ENCODE measurements around the gene SF3A1.

SF3A1 gene

GRCh38 chr22:30296324-30296723, 60.4 kb downstream of the SF3A1 start:
- peaks cover 0 to 3% of the 10 kb centered on the region in 2 donors for H3K4me1 ChIP-seq (ENCODE audit: control insufficient read depth in 2 of 2, insufficient read depth in 1 of 2, low read depth in 1 of 2, low read length in 2 of 2)
- DNase-seq (ENCODE audit: low spot score) = no peak
- no peak overlapping the region for H2BK12ac ChIP-seq (ENCODE audit: low read length)
- WGBS, 2 donors (ENCODE audit: extremely low coverage in 2 of 2, insufficient read length in 2 of 2, insufficient replicate concordance in 1 of 2) = no CpG with 5 or more reads among the region's 4 CpGs
- H4K8ac ChIP-seq (ENCODE audit: low read depth, low read length) = no peak overlapping the region
- H2AK5ac ChIP-seq (ENCODE audit: low read depth, low read length) = no peak overlapping the region
- no peak overlapping the region for H2AFZ ChIP-seq (ENCODE audit: low read length)
- H3K9me3 ChIP-seq (replicated peaks in 1 of 2; ENCODE audit: control insufficient read depth in 2 of 2, insufficient read depth in 1 of 2, low read depth in 1 of 2, low read length in 2 of 2) = no peaks in the 10 kb centered on the region
- no peak overlapping the region for H3K4me2 ChIP-seq (ENCODE audit: insufficient read depth, low read length, poor library complexity, severe bottlenecking)
- no peak overlapping the region for H3K9ac ChIP-seq (ENCODE audit: low read depth, low read length, poor library complexity)
- H2BK120ac ChIP-seq (ENCODE audit: low read depth, low read length) = no peak overlapping the region
- peaks cover 2% of the 10 kb centered on the region for H3K79me1 ChIP-seq (ENCODE audit: low read depth, low read length)
- no peak overlapping the region for H2BK15ac ChIP-seq (ENCODE audit: low read length)
- H3K36me3 ChIP-seq (replicated peaks in 1 of 2; ENCODE audit: control insufficient read depth in 2 of 2, insufficient read depth in 2 of 2, low read length in 2 of 2) = peaks cover 9 to 22% of the 10 kb centered on the region in 2 donors
- H3K4me3 ChIP-seq (ENCODE audit: low read length in 2 of 2) = no peak overlapping the region
- no peak overlapping the region for H3K27ac ChIP-seq (replicated peaks; ENCODE audit: low read length)
- H3K4ac ChIP-seq (ENCODE audit: low read length) = no peak overlapping the region
- H3K18ac ChIP-seq (ENCODE audit: low read length) = no peak overlapping the region
- H3K14ac ChIP-seq (ENCODE audit: low read length) = no peak overlapping the region
- H3K23ac ChIP-seq (ENCODE audit: low read depth, low read length, poor library complexity) = no peak overlapping the region
- no peaks in the 10 kb centered on the region for H3K27me3 ChIP-seq (ENCODE audit: control insufficient read depth in 3 of 3, insufficient read depth in 3 of 3, low read depth in 1 of 3, low read length in 3 of 3)
- H2BK5ac ChIP-seq (ENCODE audit: low read length) = no peak overlapping the region
- no peak overlapping the region for H4K91ac ChIP-seq (ENCODE audit: low read depth, low read length, poor library complexity)

DNA sequence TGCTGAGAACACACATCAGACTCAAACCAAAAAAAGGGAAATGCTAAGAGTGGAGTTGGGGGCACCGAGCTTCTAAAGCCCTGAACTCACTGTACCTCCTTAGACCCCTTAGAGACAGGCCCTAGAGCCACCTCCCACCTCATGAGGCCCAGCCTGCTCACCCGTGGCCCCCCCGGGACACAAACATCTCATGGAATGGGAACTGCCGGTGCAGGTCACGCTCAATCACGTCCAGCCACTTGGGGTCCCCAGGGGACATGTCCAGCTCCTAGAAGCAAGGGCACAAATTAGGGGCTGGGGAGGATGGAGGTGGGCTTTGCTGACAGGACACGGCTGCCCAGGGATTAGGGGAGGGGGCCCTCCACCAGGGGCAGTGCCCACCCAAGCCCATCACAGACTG, 61.1 kb downstream of the SF3A1 start:
- no peak overlapping the region for H2BK120ac ChIP-seq (ENCODE audit: low read depth, low read length)
- H3K4ac ChIP-seq (ENCODE audit: low read length) = no peak overlapping the region
- no peak overlapping the region for H2BK5ac ChIP-seq (ENCODE audit: low read length)
- no CpG with 5 or more reads among the region's 7 CpGs for WGBS, 2 donors (ENCODE audit: extremely low coverage in 2 of 2, insufficient read length in 2 of 2, insufficient replicate concordance in 1 of 2)
- no peak overlapping the region for H2AFZ ChIP-seq (ENCODE audit: low read length)
- H3K23ac ChIP-seq (ENCODE audit: low read depth, low read length, poor library complexity) = no peak overlapping the region
- H3K27me3 ChIP-seq (ENCODE audit: control insufficient read depth in 3 of 3, insufficient read depth in 3 of 3, low read depth in 1 of 3, low read length in 3 of 3) = no peaks in the 10 kb centered on the region
- no peak overlapping the region for H3K27ac ChIP-seq (replicated peaks; ENCODE audit: low read length)
- DNase-seq (ENCODE audit: low spot score) = no peak
- no peak overlapping the region for H4K91ac ChIP-seq (ENCODE audit: low read depth, low read length, poor library complexity)
- H3K4me3 ChIP-seq (ENCODE audit: low read length in 2 of 2) = no peak overlapping the region
- H3K79me1 ChIP-seq (ENCODE audit: low read depth, low read length) = peaks cover 2% of the 10 kb centered on the region
- H4K8ac ChIP-seq (ENCODE audit: low read depth, low read length) = no peak overlapping the region
- H3K14ac ChIP-seq (ENCODE audit: low read length) = no peak overlapping the region
- H2AK5ac ChIP-seq (ENCODE audit: low read depth, low read length) = no peak overlapping the region
- H3K18ac ChIP-seq (ENCODE audit: low read length) = no peak overlapping the region
- H3K36me3 ChIP-seq (replicated peaks in 1 of 2; ENCODE audit: control insufficient read depth in 2 of 2, insufficient read depth in 2 of 2, low read length in 2 of 2) = peaks cover 9 to 22% of the 10 kb centered on the region in 2 donors
- no peak overlapping the region for H2BK15ac ChIP-seq (ENCODE audit: low read length)
- H3K9ac ChIP-seq (ENCODE audit: low read depth, low read length, poor library complexity) = no peak overlapping the region
- no peaks in the 10 kb centered on the region for H3K9me3 ChIP-seq (replicated peaks in 1 of 2; ENCODE audit: control insufficient read depth in 2 of 2, insufficient read depth in 1 of 2, low read depth in 1 of 2, low read length in 2 of 2)
- no peak overlapping the region for H3K4me2 ChIP-seq (ENCODE audit: insufficient read depth, low read length, poor library complexity, severe bottlenecking)
- H3K4me1 ChIP-seq (ENCODE audit: control insufficient read depth in 2 of 2, insufficient read depth in 1 of 2, low read depth in 1 of 2, low read length in 2 of 2) = peaks cover 4% of the 10 kb centered on the region in 2 donors
- H2BK12ac ChIP-seq (ENCODE audit: low read length) = no peak overlapping the region

- Histone ChIP-seq H3K27me3 (ENCODE audit: control insufficient read depth in 3 of 3, insufficient read depth in 3 of 3, low read depth in 1 of 3, low read length in 3 of 3) (no peaks in the 10 kb centered on the region), H3K79me1 (ENCODE audit: low read depth, low read length) (peaks cover 2% of the 10 kb centered on the region), H3K4me1 (ENCODE audit: control insufficient read depth in 2 of 2, insufficient read depth in 1 of 2, low read depth in 1 of 2, low read length in 2 of 2) (peaks cover 9 to 10% of the 10 kb centered on the region in 2 donors), H2AK5ac (ENCODE audit: low read depth, low read length) (no peak overlapping the region), H3K23ac (ENCODE audit: low read depth, low read length, poor library complexity) (no peak overlapping the region), H3K9me3 (replicated peaks in 1 of 2; ENCODE audit: control insufficient read depth in 2 of 2, insufficient read depth in 1 of 2, low read depth in 1 of 2, low read length in 2 of 2) (no peaks in the 10 kb centered on the region), H2AFZ (ENCODE audit: low read length) (no peak overlapping the region), H4K8ac (ENCODE audit: low read depth, low read length) (no peak overlapping the region), H2BK5ac (ENCODE audit: low read length) (no peak overlapping the region), H3K4me3 (ENCODE audit: low read length in 2 of 2) (no peak overlapping the region), H2BK120ac (ENCODE audit: low read depth, low read length) (no peak overlapping the region), H2BK12ac (ENCODE audit: low read length) (no peak overlapping the region), H3K4ac (ENCODE audit: low read length) (no peak overlapping the region), H3K4me2 (ENCODE audit: insufficient read depth, low read length, poor library complexity, severe bottlenecking) (no peak overlapping the region), H4K91ac (ENCODE audit: low read depth, low read length, poor library complexity) (no peak overlapping the region), H3K27ac (replicated peaks; ENCODE audit: low read length) (no peak overlapping the region), H3K14ac (ENCODE audit: low read length) (peak overlapping the region; percentile 6), H3K9ac (ENCODE audit: low read depth, low read length, poor library complexity) (peak overlapping the region; percentile 18), H3K36me3 (replicated peaks in 1 of 2; ENCODE audit: control insufficient read depth in 2 of 2, insufficient read depth in 2 of 2, low read length in 2 of 2) (peaks cover 9 to 22% of the 10 kb centered on the region in 2 donors), H2BK15ac (ENCODE audit: low read length) (peak overlapping the region; percentile 71), H3K18ac (ENCODE audit: low read length) (no peak overlapping the region)
- no peak for DNase-seq (ENCODE audit: low spot score)
- WGBS, 2 donors (ENCODE audit: extremely low coverage in 2 of 2, insufficient read length in 2 of 2, insufficient replicate concordance in 1 of 2) = no CpG with 5 or more reads among the region's 11 CpGs
Measured at GRCh38 chr22:30294830-30295229, 61.9 kb downstream of the SF3A1 start.

DNA sequence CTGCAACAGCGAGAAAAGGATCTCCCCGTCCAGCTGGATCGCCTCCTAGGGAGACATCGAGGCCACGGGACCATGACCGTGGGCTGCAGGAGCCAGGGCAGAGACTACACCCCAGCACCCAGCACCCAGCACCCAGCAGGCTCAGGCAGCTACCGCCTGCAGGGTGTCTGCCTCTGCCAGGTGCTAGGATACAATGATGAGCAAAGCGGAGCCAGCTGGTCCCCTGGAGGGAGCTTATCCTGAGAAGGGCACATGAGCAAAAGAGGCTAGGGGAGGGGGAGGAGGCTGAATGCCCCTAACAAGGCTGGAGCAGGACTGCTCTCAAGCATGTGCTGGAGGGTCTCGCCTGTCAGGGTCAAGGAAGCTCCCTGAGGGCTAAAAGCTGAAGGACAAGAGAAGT, 62.6 kb downstream of the SF3A1 start:
- WGBS, 2 donors (ENCODE audit: extremely low coverage in 2 of 2, insufficient read length in 2 of 2, insufficient replicate concordance in 1 of 2) = no CpG with 5 or more reads among the region's 9 CpGs
- Histone ChIP-seq H3K4me2 (ENCODE audit: insufficient read depth, low read length, poor library complexity, severe bottlenecking) (no peak overlapping the region), H4K8ac (ENCODE audit: low read depth, low read length) (no peak overlapping the region), H3K9me3 (replicated peaks in 1 of 2; ENCODE audit: control insufficient read depth in 2 of 2, insufficient read depth in 1 of 2, low read depth in 1 of 2, low read length in 2 of 2) (no peaks in the 10 kb centered on the region), H3K36me3 (replicated peaks in 1 of 2; ENCODE audit: control insufficient read depth in 2 of 2, insufficient read depth in 2 of 2, low read length in 2 of 2) (peaks cover 9 to 18% of the 10 kb centered on the region in 2 donors), H2AFZ (ENCODE audit: low read length) (no peak overlapping the region), H3K18ac (ENCODE audit: low read length) (no peak overlapping the region), H3K79me1 (ENCODE audit: low read depth, low read length) (peaks cover 2% of the 10 kb centered on the region), H3K4me1 (ENCODE audit: control insufficient read depth in 2 of 2, insufficient read depth in 1 of 2, low read depth in 1 of 2, low read length in 2 of 2) (peaks cover 9 to 10% of the 10 kb centered on the region in 2 donors), H3K27ac (replicated peaks; ENCODE audit: low read length) (no peak overlapping the region), H3K23ac (ENCODE audit: low read depth, low read length, poor library complexity) (peak overlapping the region; percentile 10), H2BK120ac (ENCODE audit: low read depth, low read length) (no peak overlapping the region), H3K4me3 (ENCODE audit: low read length in 2 of 2) (no peak overlapping the region), H2BK12ac (ENCODE audit: low read length) (no peak overlapping the region), H2BK15ac (ENCODE audit: low read length) (no peak overlapping the region), H2BK5ac (ENCODE audit: low read length) (peak overlapping the region; percentile 5), H4K91ac (ENCODE audit: low read depth, low read length, poor library complexity) (no peak overlapping the region), H3K14ac (ENCODE audit: low read length) (no peak overlapping the region), H2AK5ac (ENCODE audit: low read depth, low read length) (no peak overlapping the region), H3K9ac (ENCODE audit: low read depth, low read length, poor library complexity) (no peak overlapping the region), H3K4ac (ENCODE audit: low read length) (no peak overlapping the region), H3K27me3 (ENCODE audit: control insufficient read depth in 3 of 3, insufficient read depth in 3 of 3, low read depth in 1 of 3, low read length in 3 of 3) (no peaks in the 10 kb centered on the region)
- no peak for DNase-seq (ENCODE audit: low spot score)

Data from neuronal stem cell (in vitro differentiated cells).